HG03196 (cell line): ENCODE measurements around the gene CCBE1.
"Not testable (repeated sequence)": the region's sequence is repeated elsewhere in the genome, so short reads cannot be mapped to it uniquely, and the experiment has no call there.

Experiments used
- ATAC-seq: cut with Tn5 transposase; IDR thresholded peaks from one replicate; pipeline ENCODE4 v1.9.1; 2021; ENCODE audit not compliant: unreplicated experiment

CCBE1 gene

DNA sequence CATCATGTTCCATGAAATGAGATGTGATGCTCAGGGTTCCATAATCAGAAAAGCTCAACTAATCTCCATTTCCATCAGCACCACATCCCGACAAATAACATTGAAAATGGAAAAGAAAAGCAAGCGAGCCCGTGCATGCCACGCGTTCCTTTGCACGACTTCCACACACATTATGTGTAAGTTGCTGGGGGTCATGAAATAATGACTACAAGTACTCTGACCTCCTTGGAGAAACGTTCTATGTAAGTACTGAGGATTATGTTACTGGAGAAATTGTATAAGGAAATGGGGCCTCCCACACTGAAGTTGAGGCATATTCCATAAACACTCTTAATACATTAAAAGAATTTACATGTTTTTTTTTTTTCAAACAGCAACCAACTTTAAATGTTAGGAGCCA is 38.3 kb downstream of the CCBE1 start:
- no peak for ATAC-seq

DNA sequence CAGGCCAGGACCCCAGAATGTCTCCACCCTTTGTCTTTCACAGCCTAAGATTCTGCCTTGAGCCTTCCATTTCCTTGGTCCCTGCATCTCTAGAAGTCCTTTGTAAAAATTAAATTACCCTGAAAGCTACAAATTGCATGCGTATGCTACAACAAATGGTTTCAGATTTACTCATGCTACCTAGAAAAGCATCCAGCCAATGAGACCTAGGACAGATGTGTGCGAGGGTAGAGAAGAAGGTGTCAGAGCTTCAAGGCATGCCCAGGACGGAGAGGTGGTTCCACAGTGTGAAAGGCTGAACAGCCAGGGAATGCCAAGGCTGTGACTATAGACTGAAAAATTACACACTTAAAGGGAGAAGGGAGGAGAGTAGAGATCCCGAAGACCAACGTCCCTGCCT is 40.2 kb downstream of the CCBE1 start:
- ATAC-seq = no peak

DNA sequence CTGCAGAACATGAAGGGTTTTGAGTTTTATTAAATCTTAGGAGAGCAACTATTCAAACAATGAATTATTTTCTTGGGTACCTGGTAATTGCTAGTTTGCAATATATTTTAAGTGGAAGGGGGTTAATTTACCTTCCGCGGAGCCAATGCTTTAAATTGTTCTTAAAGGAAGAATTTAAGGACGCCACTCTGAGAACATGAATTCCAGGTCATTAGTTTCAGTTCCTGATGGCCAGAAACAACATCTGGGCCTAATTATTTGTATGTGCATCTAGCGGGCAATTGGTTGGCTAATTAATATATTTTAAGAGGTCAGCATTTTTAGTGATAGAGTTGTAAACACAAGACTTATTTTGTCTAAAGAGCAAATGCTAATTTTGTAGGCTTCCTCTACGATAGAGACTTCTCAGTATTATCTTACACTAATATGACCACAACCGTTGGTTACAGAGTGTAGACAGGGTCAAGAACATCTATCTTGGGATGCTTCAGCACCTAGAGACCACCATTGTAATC is 40.8 kb downstream of the CCBE1 start:
- no peak for ATAC-seq

DNA sequence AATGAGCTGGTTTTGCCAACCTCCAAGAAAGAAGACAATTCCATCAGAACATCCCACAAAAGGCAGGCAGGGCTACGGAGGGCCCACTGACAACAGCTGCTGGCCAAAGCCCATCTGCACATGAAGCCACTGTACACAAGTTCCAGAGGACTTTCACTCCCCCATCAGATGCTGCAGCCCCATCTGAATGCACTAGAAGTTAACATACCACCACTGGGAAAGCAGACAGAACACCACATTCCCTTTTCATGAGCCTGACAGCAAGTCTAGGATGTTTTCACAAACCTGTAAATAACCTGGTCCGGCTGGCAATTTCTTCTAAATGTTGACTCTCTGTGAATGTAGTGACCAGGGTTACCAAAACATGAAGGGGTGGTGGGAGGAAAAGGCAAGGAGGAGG is 41.5 kb downstream of the CCBE1 start:
- ATAC-seq = no peak

DNA sequence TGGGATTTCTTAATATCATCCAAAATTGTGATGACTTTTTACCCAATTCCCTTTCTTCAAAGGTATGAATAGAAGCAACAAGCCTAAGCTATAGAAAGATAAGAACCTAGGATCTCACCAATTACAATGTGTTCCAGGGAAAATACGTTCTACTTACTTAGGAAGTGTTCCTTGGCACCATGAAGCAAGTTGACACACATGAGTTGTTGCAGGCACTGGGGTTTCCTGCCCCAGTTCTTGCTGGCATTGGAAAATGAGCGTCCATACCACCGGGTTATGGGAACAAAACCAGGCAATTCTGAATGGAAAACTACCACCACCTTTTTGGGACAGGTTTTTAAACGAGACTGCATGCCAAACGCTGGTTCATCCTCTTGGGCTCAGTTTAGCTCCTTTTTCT is 46.2 kb downstream of the CCBE1 start:
- no peak for ATAC-seq

DNA sequence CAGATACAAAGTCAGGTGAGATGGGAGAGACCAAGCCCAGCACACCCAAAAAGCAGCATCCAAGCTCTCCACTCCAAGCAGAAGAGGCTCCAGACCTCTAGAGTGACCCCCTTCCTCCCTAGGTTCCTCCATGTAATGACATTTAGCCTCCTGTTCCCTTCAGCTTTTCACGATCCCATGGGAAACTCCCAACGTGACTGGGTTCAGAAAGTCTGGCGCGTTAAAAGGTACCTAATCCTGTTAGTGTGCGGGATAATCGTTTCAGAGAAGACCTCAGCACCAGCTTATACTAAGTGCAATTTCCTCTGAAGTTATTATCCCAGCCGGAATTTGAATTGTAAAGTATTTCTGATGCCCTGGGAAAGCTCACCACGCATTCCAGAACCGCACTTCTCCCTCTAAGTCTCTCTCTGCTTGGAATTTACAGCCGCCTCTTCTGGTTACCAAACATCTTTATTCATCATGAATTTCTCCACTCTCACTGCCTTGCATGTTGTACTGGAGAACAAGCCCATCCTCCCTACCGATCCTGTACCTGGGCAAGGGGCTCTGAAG is 46.9 kb downstream of the CCBE1 start:
- ATAC-seq = no peak

DNA sequence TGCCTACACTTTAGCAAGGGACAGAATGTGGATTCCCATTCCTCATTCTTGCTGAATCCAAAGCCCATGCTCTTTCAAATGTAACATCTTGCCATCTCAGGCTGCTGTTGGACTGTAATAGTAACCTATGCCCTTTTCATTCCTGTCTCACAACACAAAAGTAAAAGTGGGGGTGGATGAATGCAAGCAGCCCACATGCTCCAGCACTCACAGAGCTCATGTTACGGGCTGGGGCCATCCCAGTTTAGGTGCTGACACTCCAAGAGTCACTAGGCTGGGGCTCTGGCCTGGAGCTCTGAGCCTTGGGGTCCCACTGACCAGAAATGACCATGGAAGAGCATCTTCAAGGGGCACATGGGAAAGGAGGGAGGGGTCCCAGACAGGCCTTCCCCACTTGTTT is 47.6 kb downstream of the CCBE1 start:
- no peak for ATAC-seq

DNA sequence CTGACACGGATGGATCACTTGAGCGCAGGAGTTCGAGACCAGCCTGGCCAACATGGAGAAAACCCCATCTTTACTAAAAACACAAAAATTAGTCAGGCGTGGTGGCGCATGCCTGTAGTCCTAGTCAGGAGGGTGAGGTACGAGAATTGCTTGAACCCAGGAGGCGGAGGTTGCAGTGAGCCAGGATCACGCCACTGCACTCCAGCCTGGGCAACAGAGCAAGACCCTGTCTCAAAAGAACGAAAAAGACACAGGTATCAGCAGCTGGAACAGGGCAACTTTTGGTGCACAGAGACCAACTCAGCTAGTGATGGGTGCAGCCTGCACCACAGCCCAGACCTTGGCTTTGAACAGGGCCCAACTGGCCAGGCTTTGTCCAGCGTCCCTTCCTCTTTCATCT is 48.8 kb downstream of the CCBE1 start:
- not testable (repeated sequence) for ATAC-seq

DNA sequence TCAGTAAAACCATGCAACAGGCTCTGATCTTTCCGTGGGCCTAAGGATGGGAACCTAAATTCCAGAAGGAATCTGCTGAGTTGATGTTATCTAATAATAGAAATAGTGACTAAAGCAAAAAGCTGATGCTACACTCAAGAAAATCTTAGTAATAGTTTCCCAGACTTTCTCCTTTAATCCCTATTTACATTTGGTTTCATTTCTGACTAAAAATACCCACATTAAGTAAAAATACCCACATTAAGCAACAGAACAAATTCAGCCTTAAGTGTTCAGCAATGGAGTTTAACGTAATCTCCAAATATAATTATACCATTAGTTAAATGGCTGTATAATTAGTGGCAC is 50.3 kb downstream of the CCBE1 start:
- no peak for ATAC-seq

DNA sequence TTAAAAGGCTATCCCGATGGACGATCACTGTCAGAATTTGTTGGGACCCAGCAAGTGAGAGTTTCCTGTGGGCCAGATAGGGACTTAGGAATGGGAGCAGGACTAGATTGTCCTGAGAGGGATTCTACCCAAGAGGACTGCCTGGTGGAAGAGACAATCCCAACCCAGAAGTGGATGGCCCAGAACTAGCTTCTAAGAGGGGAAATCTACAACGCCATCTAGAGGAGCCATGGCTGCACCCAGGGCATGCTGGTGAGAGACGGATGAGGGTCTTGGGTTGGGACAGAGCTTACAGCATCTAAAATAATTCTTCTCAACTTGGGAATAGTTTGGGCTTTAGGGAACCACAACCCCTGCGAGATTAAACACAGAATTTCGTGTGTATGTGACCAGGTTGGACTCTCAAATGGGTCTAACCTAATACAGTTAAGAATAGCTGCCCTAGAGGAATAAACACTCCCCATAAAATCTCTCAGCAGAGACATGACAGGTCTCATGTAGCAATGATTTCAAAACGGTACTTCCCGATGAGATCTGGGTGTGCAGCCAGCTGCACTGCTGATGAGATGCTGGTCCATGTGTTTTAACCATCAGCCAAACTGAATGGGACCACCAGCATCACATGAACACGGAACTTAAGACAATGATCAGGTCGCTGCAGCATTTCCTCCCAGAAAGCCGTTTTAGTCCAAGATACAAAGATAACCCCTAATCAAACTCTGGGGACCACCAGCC is 50.8 kb downstream of the CCBE1 start:
- no peak for ATAC-seq

DNA sequence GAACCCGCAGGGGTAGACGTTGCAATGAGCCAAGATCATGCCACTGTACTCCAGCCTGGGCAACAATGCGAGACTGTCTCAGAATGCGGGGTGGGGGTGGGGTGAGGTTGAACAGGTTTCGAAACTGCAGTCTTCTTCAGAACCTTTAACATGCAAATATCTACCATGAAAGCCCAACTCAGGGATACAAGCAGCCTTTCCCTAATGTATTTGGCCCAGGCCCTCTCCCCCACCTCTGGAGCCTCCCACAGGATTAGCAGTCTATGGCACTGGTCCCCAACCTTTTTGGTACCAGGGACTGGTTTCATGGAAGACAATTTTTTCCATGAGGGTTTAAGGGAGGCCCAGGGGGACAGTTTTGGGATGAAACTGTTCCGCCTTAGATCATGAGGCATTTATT is 53.5 kb downstream of the CCBE1 start:
- no peak for ATAC-seq

DNA sequence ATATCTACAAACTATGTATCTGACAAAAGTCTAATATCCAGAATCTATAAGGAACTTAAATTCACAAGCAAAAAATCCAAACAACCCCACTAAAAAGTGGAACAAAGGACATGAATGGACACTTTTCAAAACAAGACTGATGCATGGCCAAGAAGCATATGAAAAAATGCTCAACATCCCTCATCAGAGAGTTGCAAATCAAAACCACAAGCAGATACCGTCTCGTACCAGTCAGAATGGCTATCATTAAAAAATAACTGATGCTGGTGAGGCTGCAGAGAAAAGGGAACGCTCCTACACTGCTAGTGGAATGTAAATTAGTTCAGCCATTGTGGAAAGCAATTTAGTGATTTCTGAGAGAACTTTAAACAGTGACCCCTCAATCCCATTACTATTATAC is 56.5 kb downstream of the CCBE1 start:
- no peak for ATAC-seq

DNA sequence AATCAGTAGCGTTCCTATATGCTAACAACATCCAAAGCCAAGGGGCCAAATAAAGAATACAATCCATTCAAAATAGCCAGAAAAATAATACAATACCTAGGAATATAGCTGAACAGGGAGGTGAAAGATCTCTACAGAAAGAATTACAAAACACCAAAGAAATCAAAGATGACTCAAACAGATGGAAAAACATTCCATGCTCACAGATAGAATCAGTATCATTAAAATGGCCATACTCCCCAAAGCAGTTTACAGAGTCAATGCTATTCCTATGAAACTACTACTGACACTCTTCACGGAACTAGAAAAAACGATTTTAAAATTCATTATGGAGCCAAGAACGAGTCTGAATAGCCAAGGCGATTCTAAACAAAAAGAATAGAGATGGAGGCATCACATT is 57.4 kb downstream of the CCBE1 start:
- no peak for ATAC-seq

DNA sequence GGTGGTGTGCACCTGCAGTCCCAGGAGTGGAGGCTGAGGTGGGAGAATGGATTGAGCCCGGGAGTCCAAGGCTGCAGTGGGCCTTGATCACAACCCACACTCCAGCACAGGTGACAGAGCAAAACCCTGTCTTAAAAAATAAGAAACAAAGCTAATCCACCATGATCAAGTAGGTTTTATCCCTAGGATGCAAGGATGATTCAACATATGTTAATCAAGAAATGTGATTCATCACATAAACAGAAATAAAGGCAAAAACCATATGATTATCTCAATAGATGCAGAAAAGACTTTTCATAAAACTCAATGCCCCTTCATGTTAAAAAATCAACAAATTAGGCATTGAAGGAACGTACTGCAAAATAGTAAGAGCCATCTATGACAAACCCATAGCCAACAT is 58.1 kb downstream of the CCBE1 start:
- ATAC-seq = no peak

DNA sequence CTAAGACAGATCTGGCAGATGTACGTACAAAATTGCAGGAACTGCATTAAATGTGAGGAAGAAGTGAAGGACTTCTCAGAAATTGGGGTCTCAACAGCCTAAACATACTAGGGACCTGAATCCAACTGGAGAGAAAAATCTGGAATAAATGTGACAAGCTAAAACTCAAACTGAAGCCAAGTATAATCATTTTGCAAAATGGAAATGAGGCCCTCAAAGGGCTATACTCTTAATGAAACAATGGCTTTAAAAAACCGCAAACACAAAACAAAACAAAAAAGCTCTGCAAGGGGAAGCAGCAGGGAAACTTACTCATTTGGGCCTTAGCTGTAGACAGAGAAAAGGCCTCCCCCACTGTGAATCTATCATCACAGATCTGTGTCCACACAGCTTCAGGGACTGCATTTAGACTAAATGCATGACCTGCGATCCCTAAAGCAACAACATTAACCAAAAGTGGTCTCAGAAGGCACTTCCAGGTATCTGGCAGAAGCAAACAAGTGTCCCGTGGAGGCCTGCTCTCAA is 63.2 kb downstream of the CCBE1 start:
- no peak for ATAC-seq

DNA sequence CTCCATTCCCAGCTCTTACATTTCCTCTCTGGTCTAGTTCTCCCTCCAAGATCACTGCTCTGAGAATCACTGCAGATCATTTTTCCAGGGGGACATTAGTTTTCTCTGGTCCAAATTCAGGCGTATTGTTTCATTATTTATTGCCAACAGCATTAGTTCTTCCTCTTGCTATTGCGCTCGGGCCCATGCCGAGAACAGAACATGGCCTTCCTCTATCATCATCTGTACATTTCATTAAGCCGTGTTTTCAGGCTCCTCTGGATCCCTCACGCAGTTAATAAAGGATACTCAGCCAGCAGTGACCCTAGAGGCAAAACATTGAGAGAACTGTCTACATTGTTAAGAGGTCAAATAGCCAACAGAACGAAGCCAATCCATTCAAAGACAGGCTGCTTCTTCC is 63.9 kb downstream of the CCBE1 start:
- no peak for ATAC-seq

DNA sequence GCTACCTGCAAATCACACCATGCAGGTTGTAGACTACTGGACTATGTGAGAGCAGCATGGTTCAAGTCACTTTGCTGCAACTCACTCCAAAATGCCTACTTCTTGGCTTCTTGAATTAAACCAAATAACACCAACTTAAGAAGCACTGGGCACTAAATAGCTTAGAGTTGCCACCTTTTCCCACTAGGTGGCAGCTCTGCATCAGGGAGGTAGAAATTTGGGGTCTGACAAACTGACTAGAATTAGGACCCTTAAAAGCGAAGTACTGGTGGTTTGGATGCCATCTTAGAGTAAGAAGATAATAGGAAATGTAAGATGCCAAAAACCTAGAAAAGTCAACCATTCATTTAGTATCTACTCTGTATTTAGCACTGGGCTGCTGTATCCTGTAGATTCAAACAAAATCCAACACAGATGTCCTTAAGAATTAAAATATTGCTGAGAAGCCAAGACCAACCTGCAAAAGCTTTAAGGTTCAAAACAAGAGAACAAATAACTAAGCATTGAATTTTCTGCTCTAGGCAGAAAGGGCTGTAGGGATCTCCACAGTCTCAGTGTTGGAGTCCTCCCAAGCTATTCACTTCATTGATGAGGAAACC is 65.5 kb downstream of the CCBE1 start:
- ATAC-seq = no peak

DNA sequence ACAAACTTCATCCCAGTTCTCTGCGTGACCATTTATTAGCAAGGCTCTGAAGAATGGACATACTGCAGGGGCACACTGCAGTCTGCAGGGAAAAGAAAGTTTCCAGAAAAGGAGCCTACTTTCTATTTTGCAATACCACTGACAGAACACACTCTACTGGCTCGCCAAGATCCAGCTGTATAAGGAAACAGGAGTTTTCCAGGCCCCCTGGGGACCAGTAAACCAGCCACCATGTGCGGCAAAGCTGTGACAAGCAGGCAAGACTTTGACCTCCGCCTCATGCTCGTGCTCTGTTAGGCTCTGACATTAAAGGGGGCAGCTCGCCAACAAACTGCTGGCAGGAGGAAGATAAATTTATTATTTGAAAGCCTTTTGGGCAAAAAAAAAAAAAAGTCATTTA is 67.3 kb downstream of the CCBE1 start:
- no peak for ATAC-seq

DNA sequence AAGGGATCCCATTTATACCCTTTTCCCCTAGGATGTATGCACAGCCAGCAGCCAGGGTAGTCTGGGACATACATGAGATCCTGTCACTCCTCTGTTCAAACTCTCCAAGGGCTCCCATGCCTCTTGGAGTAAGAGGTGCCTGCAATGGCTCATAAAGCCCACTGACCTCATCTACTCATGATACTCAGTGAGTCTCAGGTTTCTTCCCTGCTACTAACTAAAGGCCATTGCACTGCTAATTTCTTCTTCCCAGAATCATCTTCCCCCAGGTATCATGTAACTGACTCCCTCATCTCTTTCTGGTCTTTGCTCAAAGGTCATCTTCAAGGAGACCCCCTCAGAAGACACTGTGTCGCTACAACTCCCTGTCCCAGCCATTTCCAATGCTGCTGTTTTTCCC is 68.2 kb downstream of the CCBE1 start:
- no peak for ATAC-seq

DNA sequence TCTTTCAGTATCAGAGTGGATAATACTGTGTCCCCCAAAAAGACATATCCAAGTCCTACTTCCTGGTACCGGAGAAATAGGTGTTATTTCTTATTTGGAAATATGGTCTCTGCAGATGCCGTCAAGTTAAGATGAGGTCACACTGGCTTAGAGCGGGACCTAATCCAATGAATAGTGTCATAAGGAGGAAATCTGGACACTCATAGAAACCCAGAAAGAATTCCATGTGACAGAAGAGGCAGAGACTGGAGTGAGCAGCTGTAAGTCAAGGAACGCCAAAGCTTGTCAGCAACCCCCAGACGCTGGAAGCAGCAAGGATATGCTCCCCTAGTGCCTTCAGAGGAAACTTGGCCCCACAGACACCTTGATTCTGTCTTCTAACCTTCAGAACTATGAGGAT is 69.8 kb downstream of the CCBE1 start:
- no peak for ATAC-seq

DNA sequence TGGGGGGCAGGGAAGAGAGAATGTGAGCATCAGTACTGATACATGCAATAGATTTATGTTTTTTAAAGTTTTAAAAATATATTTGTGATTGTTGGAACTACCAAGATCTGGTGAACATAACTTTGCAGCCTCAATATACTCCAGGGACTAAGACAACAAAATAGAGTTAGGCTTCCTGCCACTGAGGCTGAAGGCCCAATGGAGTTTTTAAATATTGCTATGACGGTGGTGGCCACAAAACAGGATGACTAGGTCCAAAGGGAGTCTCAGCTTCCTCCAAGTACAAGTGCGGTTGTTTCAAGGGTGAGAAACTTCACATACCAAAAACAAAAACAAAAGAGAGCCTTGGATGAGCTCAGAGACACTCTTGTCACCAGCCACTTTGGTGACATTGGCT is 72.9 kb downstream of the CCBE1 start:
- no peak for ATAC-seq
